NCI-H69 (cell line): ENCODE measurements around the gene PEX7.
"Not testable (repeated sequence)": the region's sequence is repeated elsewhere in the genome, so short reads cannot be mapped to it uniquely, and the experiment has no call there.

Experiments
- DNase-seq: peaks from one replicate; lab custom pipeline; 2025; lab: John Stamatoyannopoulos, UW

Gene PEX7

GRCh38 chr6:136822376-136823127, at the start of gene PEX7:
Gene PEX7, plus strand, starts transcription at chr6:136822592. Its CDS starts 74 bp downstream, at chr6:136822666.
- peak; percentile 97 for DNase-seq

GRCh38 chr6:136772685-136773472, 49.5 kb upstream of the PEX7 start:
- peak; percentile 47 for DNase-seq

- DNase-seq = no peak
Measured at GRCh38 chr6:136773473-136773796, 49.0 kb upstream of the PEX7 start.

GRCh38 chr6:136774228-136775041, 48.0 kb upstream of the PEX7 start:
- DNase-seq = peak; percentile 41

GRCh38 chr6:136775081-136775480, 47.3 kb upstream of the PEX7 start:
- DNase-seq = no peak

DNA sequence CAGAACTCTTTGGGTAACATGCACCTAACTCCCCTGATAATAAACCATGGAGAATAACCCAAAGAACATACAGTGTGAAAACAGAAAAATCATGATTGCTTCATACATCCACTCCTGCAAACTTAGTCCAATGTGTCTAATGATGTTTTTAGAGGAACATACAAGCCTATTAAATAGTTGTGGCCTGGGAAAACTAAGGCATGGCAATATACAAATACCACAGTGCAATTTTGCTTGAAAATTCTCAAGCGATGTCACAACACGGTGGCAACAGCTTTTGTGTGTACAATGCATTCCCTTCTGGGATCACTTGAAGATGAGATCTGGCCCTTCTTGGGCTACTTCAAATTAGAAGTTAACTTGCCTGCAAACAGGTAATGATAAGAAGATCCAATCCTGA, 46.8 kb upstream of the PEX7 start:
- no peak for DNase-seq

DNA sequence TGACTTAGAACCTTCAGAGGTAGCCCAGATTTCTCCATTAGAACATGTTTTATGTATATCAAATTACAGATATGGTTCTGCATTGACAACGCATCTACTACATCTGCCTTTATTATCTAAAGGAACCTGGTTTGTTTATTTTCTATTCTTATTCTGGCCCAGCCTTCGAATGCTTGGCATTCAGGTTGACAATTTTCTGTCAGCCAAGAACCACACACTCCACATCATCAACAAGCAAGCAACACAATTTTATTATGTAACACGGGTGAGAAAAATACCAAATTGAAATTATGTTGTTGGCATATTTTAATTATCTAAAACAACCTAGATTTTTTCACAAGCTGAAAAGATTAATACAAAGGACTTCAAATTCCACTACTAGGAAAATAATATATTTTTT, 44.7 kb upstream of the PEX7 start:
- no peak for DNase-seq

DNA sequence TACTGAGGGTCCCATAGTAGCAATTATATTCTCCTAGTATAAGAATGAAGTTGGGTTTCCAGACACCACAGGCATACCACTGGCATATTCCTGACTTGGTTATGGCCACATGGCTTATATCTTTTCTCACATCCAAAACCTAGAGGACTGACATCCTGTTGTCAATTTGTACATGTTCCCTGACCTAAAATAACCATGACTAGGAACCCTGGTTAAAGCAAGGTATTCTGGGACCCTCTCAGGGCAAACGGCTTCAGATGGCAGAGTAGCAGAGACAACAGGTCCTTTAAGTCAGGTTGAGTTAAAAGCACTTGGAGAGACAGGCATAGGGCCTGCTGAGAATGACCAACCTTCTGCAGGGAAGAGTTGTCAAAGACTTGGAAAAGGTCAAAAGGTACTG, 42.7 kb upstream of the PEX7 start:
- peak; percentile 32 for DNase-seq

- no peak for DNase-seq
Measured at GRCh38 chr6:136780972-136781371, 41.4 kb upstream of the PEX7 start.

GRCh38 chr6:136782021-136782770, 40.2 kb upstream of the PEX7 start:
- DNase-seq = no peak

GRCh38 chr6:136783021-136783420, 39.4 kb upstream of the PEX7 start:
- DNase-seq = no peak

DNA sequence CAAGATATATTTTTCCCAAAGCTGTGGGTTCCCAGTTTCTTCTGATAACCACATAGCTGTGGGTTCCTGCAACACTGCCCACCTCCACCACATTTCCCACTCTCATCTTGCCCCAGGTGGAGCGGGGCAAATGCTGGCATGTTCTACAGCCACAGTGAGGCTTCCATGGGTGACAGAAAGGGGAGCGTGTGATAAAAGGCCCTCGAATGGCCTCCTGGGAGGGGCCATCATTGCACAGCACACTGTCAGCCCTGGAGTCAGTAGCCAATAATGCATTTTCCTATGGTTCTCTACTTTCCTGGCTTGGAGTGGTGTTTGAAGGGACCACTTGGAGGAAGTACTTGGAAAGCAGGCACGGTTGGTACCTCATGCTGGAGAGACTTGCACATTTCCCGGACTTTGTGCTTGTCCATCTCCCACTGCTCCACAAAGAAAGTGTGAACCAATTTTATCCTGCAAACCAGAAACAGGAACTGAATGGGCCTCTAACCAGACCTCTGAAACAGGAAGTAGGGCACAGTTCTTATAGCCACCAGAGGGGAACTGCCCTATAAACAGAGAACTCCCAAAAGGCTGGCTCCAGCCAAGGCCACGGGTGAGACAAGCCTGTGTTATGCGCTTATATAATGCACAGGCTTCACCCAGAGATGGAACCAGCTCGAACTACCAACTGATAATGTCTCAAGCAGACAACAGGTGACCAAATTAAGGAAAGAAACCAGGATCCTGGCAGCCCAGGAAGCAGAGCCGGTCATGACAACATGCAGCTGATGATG, 38.7 kb upstream of the PEX7 start:
- no peak for DNase-seq

DNA sequence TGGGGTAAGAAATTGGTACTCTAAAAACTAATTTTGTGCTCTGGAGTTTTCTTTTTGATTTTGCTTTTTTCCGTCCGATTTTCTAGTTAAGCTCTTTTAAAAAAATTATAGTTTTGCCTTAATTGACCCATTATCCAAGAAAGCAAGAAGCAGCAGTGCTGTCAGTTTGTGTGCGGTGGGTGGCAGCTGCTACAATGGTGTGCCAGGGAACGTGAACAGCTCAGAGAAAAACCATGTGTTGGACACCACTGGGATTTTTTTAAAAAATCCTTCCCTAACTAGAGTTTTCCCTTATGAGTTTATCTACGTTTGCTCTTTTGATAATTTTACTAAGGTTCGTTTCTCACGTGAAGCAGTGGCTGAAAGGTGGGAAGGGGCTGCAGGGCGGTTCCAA, 38.1 kb upstream of the PEX7 start:
- DNase-seq = no peak

GRCh38 chr6:136784910-136785746, 37.3 kb upstream of the PEX7 start:
- DNase-seq = no peak

GRCh38 chr6:136786658-136787057, 35.7 kb upstream of the PEX7 start:
- DNase-seq = no peak

DNA sequence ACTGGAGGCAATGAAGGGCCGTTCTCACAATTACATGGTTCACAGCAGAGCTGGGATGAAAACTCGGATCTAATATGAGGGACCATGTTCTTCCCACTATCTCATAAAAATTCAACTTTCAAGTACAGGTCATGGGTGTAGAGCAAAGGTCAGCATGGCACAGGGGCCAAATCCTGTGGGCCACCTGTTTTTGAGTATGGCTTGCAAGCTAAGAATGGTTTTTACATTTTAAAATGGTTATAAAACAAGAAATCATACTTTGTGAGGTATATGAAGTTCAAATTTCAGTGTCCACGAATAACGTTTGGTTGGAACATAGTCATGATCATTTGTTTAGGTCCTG, 34.7 kb upstream of the PEX7 start:
- no peak for DNase-seq

GRCh38 chr6:136788069-136788902, 34.1 kb upstream of the PEX7 start:
- DNase-seq = no peak

DNA sequence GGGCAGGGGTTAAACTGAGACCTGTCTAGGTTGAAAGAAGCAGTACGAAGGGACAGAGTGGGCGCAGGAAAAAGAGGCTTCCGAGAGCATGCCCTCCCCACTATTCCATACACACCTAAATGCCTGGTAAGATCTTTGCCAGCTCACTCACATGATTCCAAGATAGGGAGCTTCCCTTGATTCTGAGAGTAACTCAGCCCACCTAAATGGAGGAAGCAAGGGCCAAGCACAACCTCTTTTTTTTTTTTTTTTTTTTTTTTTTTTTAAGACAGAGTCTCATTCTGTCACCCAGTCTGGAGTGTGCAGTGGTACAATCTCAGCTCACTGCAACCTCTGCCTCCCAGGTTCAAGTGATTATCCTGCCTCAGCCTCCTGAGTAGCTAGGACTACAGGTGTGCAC, 33.0 kb upstream of the PEX7 start:
- not testable (repeated sequence) for DNase-seq
